HEK293T (cell line): ENCODE data around the gene FMOD.

Source experiments
- ARNT ChIP-seq: fragments of 450-650 bp; IDR thresholded peaks from 2 replicates; pipeline ENCODE4 v1.6.1; 2017; ENCODE audit warnings: mild to moderate bottlenecking
- BHLHE40 ChIP-seq: fragments of 450-650 bp; IDR thresholded peaks from 2 replicates; pipeline ENCODE4 v1.6.1; 2016; ENCODE audit warnings: mild to moderate bottlenecking, moderate library complexity, borderline replicate concordance
- ELF4 ChIP-seq: fragments of 450-650 bp; IDR thresholded peaks from 2 replicates; pipeline ENCODE4 v1.6.1; 2017; ENCODE audit warnings: antibody characterized with exemption
- FOXA1 ChIP-seq: fragments of 450-650 bp; IDR thresholded peaks from 2 replicates; pipeline ENCODE4 v1.6.1; 2016; ENCODE audit warnings: mild to moderate bottlenecking
- FOXK2 ChIP-seq: fragments of 450-650 bp; IDR thresholded peaks from 2 replicates; pipeline ENCODE4 v1.6.1; 2016; ENCODE audit warnings: mild to moderate bottlenecking
- FOXM1 ChIP-seq: fragments of 450-650 bp; IDR thresholded peaks from 2 replicates; pipeline ENCODE4 v1.6.1; 2017; ENCODE audit warnings: mild to moderate bottlenecking, borderline replicate concordance
- L3MBTL2 ChIP-seq: fragments of 450-650 bp; conservative IDR thresholded peaks from 2 replicates; pipeline ENCODE4 v1.6.1; 2016; ENCODE audit warnings: mild to moderate bottlenecking
- NFRKB ChIP-seq: fragments of 450-650 bp; IDR thresholded peaks from 2 replicates; pipeline ENCODE4 v1.6.1; 2016; ENCODE audit warnings: mild to moderate bottlenecking, moderate library complexity
- SP1 ChIP-seq: fragments of 450-650 bp; IDR thresholded peaks from 2 replicates; pipeline ENCODE4 v1.6.1; 2017
- SUZ12 ChIP-seq: fragments of 450-650 bp; IDR thresholded peaks from 2 replicates; pipeline ENCODE4 v1.6.1; 2016; ENCODE audit warnings: mild to moderate bottlenecking
- TARDBP ChIP-seq: fragments of 450-650 bp; IDR thresholded peaks from 2 replicates; pipeline ENCODE4 v1.6.1; 2016

DNA sequence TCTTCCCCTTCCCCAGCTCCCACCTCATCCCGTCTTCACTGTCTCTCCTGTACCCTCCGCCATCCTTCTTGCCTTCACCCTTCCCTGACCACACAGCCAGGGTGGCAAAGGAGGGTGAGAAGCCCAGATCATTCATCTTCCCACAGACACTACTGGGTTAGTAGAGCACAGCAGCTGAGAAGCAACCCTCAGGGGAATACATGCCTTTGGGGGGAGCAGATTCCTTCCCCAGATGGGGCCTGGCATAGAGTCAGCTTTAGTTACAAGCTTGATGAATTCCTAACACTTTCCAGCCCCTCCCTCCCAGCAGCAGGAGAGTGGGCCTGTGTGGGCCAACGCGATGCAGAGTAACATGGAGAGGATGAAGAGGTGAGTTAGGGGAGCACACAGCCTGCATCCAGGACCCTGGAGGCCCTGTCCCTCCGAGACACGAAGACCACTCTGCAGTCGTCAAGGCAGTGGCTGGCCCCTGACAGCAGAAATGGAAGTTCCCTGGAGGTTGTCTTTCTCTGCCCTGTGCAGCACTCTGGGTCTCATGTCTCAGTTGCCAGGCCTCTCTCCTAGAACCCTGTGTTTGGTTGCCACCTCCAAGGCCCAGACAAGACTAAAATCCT is 54.4 kb downstream of the FMOD start:
- no peak for TF ChIP-seq L3MBTL2
- TF ChIP-seq BHLHE40 = no peak
- TF ChIP-seq TARDBP = no peak
- no peak for TF ChIP-seq NFRKB
- no peak for TF ChIP-seq FOXM1
- TF ChIP-seq SP1 = no peak
- TF ChIP-seq ARNT = no peak
- no peak for TF ChIP-seq FOXK2
- TF ChIP-seq SUZ12 = no peak
- TF ChIP-seq FOXA1 = no peak
- TF ChIP-seq ELF4 = no peak
